DMS 273 (cell line): ENCODE data around the gene DOHH.
"Not testable (repeated sequence)": the region's sequence is repeated elsewhere in the genome, so short reads cannot be mapped to it uniquely, and the experiment has no call there.

Experiments
- DNase-seq: peaks from one replicate; lab custom pipeline; 2025; ENCODE audit not compliant: unreplicated experiment; lab: John Stamatoyannopoulos, UW

Gene DOHH

DNA sequence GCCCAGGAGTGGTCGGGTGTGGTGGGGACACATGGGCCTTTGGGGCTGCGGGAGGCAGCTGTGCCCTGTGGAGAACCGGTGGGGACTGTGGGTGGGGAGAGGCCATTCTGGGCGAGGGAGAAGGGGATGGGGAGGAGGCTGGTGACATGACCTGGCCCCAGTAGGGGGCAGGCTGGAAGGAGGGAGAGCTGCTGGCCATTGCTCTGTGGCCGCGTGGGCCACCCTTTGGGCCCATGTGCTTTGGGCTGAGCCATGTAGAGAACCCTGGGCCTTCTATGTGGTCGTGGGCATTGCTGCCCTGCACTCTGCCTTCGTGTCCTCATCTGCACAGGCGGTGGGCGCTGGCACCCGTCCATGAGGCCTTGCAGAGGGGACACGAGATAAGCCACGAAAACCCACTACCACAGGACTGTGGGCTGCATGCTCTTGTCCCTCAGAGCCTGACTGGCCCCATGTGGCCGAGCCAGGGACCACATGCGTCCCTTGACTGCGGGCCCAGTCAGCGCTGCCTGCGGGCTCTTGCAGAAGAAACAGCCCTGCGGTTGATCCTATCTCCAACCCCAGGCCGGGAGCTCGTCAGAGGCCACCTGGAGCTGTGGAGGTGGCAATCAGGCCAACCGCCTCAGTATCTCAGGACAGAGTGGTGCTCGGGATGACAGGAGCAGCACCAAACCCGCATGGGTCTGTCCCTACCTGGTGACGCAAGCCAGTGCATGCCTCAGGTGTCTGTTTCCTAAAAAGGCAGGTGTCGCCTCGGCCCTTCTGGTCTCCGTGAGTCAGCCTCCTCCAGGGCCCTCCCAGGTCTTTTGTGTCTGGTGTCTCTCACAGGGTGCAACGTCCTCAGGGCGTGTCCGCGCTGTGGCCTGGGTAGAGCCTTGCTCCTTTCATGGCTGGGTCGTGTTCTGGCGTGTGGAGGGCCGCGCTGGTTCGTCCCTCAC is 20.0 kb upstream of the DOHH start:
- DNase-seq: no peak

- no peak for DNase-seq
These were observed 18.7 kb upstream of the DOHH start for GRCh38 chr19:3519126-3519525.

DNA sequence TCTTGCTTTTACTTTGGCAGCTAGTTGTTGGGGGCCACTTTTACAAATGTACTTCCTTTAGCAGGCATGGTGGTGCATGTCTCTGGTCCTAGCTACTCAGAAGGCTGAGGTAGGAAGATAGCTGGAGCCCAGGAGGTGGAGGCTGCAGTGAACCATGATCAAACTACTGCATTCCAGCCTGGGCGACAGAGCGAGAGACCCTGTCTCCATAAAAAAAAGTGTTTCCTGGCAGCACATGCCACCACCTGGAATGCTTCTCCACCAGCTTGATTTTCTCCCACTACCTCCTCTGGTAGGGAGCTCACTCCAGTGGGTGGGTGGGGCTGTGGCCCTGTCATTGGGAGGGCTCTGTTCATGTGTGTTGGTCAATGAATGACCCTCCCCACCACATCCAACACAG is 18.2 kb upstream of the DOHH start:
- no peak for DNase-seq

DNA sequence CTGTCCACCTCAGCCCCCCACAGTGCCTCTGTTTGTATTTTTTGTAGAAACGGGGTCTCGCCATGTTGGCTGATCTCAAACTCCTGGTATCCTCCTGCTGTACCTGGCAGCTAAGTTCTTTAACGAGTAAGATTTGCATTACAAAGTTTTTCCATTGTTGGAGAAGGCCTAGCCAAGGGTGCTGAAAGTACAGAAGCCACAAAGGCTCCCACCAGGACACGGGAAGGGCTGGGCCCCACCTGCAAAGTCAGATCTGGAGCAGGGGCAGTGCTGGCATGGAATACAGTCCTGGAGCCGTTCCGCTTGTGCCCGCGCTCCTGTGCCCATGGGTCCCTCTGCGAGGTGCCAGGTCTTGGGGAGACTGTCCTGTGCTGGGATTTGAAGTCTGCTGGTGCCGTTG is 17.8 kb upstream of the DOHH start:
- DNase-seq: no peak

DNA sequence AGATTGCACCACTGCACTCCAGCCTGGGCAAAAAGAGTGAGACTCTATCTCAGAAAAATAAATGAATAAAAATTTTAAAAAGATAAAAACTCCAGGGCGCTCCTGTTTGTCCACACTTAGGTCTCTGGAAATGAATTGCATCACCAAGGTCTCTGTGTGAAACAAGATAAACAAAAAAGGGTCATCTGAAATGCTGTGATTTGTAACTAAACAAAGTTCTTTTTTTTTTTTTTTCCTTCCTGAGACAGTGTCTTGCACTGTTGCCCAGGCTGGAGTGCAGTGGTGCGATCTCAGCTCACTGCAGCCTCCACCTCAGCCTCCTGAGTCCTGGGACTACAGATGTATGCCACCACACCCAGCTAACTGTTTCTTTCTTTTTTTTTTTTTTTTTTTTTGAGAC is 17.2 kb upstream of the DOHH start:
- DNase-seq: no peak

GRCh38 chr19:3516675-3517207 is 16.3 kb upstream of the DOHH start:
- peak; percentile 85 for DNase-seq

DNA sequence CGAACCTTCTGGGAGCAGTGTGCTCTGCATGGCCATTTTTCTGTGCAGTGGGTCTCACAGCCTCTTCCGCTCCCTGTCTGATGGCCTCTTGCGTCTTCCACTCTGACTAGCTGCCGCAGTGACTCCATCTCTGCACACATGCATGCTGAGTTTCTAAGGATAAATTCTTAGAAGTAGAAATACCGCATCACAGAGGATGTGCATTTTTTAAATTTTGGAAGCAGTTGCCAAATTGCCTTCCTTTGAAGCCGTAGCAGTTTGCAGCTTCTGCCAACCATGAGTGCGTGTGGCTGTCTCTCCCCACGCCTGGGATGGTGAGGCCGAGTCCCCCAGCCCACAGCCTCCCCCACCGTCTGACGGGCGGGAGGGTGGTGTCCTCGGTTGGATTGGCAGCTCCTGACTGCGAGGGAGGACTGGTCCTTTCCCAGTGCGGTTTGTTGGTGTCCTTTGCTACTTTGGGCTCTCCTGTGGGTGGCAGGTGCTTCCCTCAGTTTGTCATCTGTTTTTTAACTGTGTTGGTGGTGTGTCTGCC is 15.5 kb upstream of the DOHH start:
- no peak for DNase-seq

- DNase-seq: no peak
These were observed 14.5 kb upstream of the DOHH start for GRCh38 chr19:3514930-3515329.

DNA sequence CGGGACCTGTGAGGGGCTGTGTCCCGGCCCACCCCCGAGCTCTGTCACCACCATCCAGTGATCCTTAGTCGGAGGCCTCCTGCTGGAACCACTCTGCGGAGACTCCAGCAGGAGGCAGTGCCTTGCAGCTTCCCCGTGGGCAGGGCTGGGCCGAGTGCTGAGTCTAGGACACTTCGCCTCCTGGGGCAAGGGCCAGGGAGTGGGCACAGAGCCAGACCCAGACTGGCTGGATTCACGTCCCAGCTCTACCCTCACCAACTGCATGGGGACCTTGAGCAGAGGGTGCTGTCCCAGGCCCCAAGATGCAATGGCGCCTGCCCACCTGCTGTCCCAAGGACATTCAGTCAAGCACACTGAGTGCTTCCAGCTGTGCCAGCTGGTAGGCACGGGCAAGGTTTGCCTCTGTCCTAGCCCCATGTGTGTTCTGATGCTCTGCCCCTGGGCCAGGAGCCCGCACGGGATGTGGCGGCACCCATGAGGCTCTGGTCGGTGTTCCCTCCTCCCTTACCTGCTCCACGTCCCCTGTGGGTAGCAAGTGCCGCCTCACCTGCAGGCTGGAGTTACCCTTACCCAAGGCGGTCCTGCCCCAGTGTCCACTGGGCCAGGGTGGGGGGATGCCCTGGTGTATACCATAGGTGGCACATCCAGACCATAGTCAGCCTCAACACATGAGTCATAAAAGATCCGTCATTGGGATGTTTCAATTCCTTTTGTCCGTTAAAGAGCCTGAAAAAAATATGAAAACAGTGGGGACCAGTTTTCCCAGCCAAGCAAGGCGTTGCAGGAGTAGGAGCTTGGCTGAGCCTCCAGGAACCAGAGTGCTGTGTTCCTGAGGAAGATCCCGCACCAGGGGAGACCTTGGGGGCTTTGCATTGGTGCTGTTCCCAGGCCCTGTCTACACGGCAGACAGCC is 13.0 kb upstream of the DOHH start:
- DNase-seq: no peak

DNA sequence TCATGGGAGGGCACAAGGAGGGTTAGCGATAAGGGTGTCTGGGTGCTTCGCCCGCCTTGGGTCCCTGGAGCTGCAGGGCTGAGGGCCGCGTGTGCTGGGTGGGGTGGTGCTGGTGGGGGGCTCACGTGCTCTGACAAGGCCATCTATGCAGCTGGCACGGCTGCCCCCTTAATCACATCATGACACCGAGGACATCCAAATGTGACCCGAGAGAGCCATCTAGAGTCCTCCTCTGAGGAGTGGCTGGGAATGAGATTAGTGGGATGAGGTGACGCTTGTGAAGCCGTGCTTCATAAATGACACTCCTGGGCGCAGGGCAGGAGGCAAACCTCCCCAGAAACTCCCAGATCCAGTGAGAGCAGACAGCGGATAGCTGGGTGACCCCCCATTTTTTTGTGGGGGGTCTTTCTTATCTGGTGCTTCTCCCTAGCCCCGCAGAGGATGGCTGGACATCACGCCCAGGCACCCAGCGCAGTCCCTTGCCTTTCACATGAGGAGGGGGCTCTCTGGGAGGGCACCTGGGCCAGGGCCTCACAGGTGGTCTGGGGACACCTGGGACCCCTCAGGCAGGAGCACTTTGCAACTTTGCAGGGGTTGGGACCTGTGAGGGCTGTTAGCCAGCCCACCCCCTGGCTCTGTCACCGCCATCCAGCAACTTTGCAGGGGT is 12.2 kb upstream of the DOHH start:
- DNase-seq: no peak

- no peak for DNase-seq
These were observed 11.2 kb upstream of the DOHH start for GRCh38 chr19:3511506-3512251.

- no peak for DNase-seq
These were observed 10.3 kb upstream of the DOHH start for GRCh38 chr19:3510727-3511126.

DNA sequence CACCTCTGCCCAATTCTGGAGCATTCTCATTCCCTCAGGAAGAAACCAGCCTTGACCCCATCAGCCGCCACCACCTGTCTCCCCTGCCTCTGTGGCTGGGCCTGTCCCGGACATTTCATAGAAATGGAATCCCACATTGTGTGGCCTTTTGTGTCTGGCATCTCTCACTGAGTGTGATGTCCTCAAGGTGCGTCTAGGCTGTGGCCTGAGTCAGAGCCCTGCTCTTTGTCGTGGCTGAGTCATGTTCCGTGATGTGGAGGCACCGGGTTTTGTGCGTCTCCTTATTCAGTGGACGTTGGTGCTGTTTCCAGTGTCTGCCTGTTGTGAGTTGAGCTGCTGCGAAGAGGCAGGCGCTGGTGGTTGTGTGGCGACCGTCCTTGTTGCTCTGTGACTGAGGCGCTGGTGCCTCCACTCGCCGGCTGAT is 9.1 kb upstream of the DOHH start:
- no peak for DNase-seq

GRCh38 chr19:3508771-3509535 is 8.5 kb upstream of the DOHH start:
- DNase-seq: no peak

DNA sequence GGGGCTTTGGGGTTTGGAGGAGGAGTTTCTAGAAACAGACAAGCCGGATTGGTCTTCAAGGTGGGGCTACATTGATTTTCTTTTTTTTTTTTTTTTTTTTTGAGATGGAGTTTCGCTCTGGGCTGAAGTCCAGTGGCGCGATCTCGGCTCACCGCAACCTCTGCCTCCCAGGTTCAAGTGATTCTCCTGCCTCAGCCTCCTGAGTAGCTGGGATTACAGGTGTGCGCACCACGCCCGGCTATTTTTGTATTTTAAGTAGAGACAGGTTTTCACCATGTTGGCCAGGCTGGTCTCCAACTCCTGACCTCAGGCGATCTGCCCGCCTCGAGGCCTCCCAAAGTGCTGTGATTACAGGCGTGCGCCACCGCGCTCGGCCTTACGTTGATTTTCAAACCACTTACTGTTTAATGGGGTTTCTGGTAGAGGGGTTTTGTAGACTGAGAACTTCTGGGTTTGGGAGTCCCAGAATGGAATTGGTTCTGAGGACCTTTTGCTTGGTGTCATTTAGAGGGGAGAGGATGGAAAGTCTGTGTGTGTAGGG is 7.7 kb upstream of the DOHH start:
- DNase-seq: not testable (repeated sequence)

GRCh38 chr19:3507371-3508120 is 7.1 kb upstream of the DOHH start:
- DNase-seq: no peak

- DNase-seq: peak; percentile 53
These were observed 6.2 kb upstream of the DOHH start for GRCh38 chr19:3506384-3507340.
